ENCODE results near the gene SPCS1. TPM values are rescaled to one million over a fixed set of nuclear protein-coding genes. Genes with fewer than 3 reads are reported as not detected.

SPCS1 gene
- polyA plus RNA-seq, 1 donor (not counting 4 experiments of a cell fraction or from before 2014, with no cell fraction given): 140 TPM

GRCh38 chr3:52742418-52743041, 36.6 kb downstream of the SPCS1 start:
- no peak for DNase-seq (ENCODE audit: low read depth, low spot score)
- peak in 2 of 3 experiments; percentile 42 to 52 for TF ChIP-seq CTCF (optimal IDR thresholded peaks at IDR 0.05 in 1 of 3, IDR thresholded peaks at IDR 0.05 in 1 of 3, conservative IDR thresholded peaks at IDR 0.05 in 1 of 3; ENCODE audit: extremely low read depth in 1 of 3, insufficient read depth in 2 of 3, low read length in 3 of 3)
- no peak for TF ChIP-seq EZH2 (IDR thresholded peaks at IDR 0.05; ENCODE audit: low read length)
- Histone ChIP-seq H2AFZ (ENCODE audit: control insufficient read depth, low read length) (no peak overlapping the region), H3K9ac (ENCODE audit: control insufficient read depth, extremely low read depth, insufficient read depth, low read length) (no peak overlapping the region), H3K27me3 (ENCODE audit: control insufficient read depth, extremely low read depth, insufficient read depth, low read length) (no peaks in the 10 kb centered on the region), H3K9me1 (ENCODE audit: control insufficient read depth, extremely low read depth, insufficient read depth, low read length) (no peaks in the 10 kb centered on the region), H3K4me1 (ENCODE audit: control insufficient read depth, extremely low read depth, insufficient read depth, low read length) (no peaks in the 10 kb centered on the region), H3K79me2 (ENCODE audit: control insufficient read depth, insufficient read depth, low read length) (no peaks in the 10 kb centered on the region), H3K4me2 (ENCODE audit: control insufficient read depth, extremely low read depth, insufficient read depth, low read depth, low read length) (no peak overlapping the region), H4K20me1 (ENCODE audit: control insufficient read depth, extremely low read depth, insufficient read depth, low read length) (no peaks in the 10 kb centered on the region), H3K9me3 (ENCODE audit: control insufficient read depth, low read depth, low read length) (no peaks in the 10 kb centered on the region), H3K36me3 (ENCODE audit: control insufficient read depth in 2 of 2, extremely low read depth in 1 of 2, insufficient read depth in 2 of 2, low read length in 2 of 2) (peaks cover 8 to 26% of the 10 kb centered on the region in 2 experiments), H3K4me3 (ENCODE audit: control insufficient read depth in 2 of 3, extremely low read depth in 1 of 3, insufficient read depth in 2 of 3, low read depth in 1 of 3, low read length in 3 of 3) (no peak overlapping the region), H3K27ac (ENCODE audit: control insufficient read depth, insufficient read depth, low read length) (no peak overlapping the region)
- dilution Hi-C loops (cut with MboI; ENCODE audit: extremely low pct_ligation_motif_present, low sequenced_read_pairs): no loop called here
- no peak for FAIRE-seq

GRCh38 chr3:52743152-52743551, 37.2 kb downstream of the SPCS1 start:
- H3K4me2 ChIP-seq (ENCODE audit: control insufficient read depth, extremely low read depth, insufficient read depth, low read depth, low read length): no peak overlapping the region
- TF ChIP-seq EZH2 (IDR thresholded peaks at IDR 0.05; ENCODE audit: low read length): no peak
- no peaks in the 10 kb centered on the region for H3K9me3 ChIP-seq (ENCODE audit: control insufficient read depth, low read depth, low read length)
- FAIRE-seq: no peak
- no peak overlapping the region for H3K9ac ChIP-seq (ENCODE audit: control insufficient read depth, extremely low read depth, insufficient read depth, low read length)
- H3K27me3 ChIP-seq (ENCODE audit: control insufficient read depth, extremely low read depth, insufficient read depth, low read length): no peaks in the 10 kb centered on the region
- dilution Hi-C loops (cut with MboI; ENCODE audit: extremely low pct_ligation_motif_present, low sequenced_read_pairs): no loop called here
- DNase-seq (ENCODE audit: low read depth, low spot score): no peak
- H4K20me1 ChIP-seq (ENCODE audit: control insufficient read depth, extremely low read depth, insufficient read depth, low read length): no peaks in the 10 kb centered on the region
- no peaks in the 10 kb centered on the region for H3K4me1 ChIP-seq (ENCODE audit: control insufficient read depth, extremely low read depth, insufficient read depth, low read length)
- H3K4me3 ChIP-seq (ENCODE audit: control insufficient read depth in 2 of 3, extremely low read depth in 1 of 3, insufficient read depth in 2 of 3, low read depth in 1 of 3, low read length in 3 of 3): no peak overlapping the region
- no peaks in the 10 kb centered on the region for H3K9me1 ChIP-seq (ENCODE audit: control insufficient read depth, extremely low read depth, insufficient read depth, low read length)
- H2AFZ ChIP-seq (ENCODE audit: control insufficient read depth, low read length): no peak overlapping the region
- no peak overlapping the region for H3K27ac ChIP-seq (ENCODE audit: control insufficient read depth, insufficient read depth, low read length)
- peaks cover 8 to 26% of the 10 kb centered on the region in 2 experiments for H3K36me3 ChIP-seq (ENCODE audit: control insufficient read depth in 2 of 2, extremely low read depth in 1 of 2, insufficient read depth in 2 of 2, low read length in 2 of 2)
- no peaks in the 10 kb centered on the region for H3K79me2 ChIP-seq (ENCODE audit: control insufficient read depth, insufficient read depth, low read length)

GRCh38 chr3:52743721-52744120, 37.8 kb downstream of the SPCS1 start:
- TF ChIP-seq EZH2 (IDR thresholded peaks at IDR 0.05; ENCODE audit: low read length) (no peak), CTCF (optimal IDR thresholded peaks at IDR 0.05 in 1 of 3, IDR thresholded peaks at IDR 0.05 in 1 of 3, conservative IDR thresholded peaks at IDR 0.05 in 1 of 3; ENCODE audit: extremely low read depth in 1 of 3, insufficient read depth in 2 of 3, low read length in 3 of 3) (no peak)
- no peaks in the 10 kb centered on the region for H3K79me2 ChIP-seq (ENCODE audit: control insufficient read depth, insufficient read depth, low read length)
- H3K9me1 ChIP-seq (ENCODE audit: control insufficient read depth, extremely low read depth, insufficient read depth, low read length): no peaks in the 10 kb centered on the region
- dilution Hi-C loops (cut with MboI; ENCODE audit: extremely low pct_ligation_motif_present, low sequenced_read_pairs): no loop called here
- FAIRE-seq (no peak), DNase-seq (ENCODE audit: low read depth, low spot score) (no peak)
- H4K20me1 ChIP-seq (ENCODE audit: control insufficient read depth, extremely low read depth, insufficient read depth, low read length): no peaks in the 10 kb centered on the region
- H3K27ac ChIP-seq (ENCODE audit: control insufficient read depth, insufficient read depth, low read length): no peak overlapping the region
- no peak overlapping the region for H2AFZ ChIP-seq (ENCODE audit: control insufficient read depth, low read length)
- H3K4me1 ChIP-seq (ENCODE audit: control insufficient read depth, extremely low read depth, insufficient read depth, low read length): no peaks in the 10 kb centered on the region
- no peaks in the 10 kb centered on the region for H3K9me3 ChIP-seq (ENCODE audit: control insufficient read depth, low read depth, low read length)
- H3K9ac ChIP-seq (ENCODE audit: control insufficient read depth, extremely low read depth, insufficient read depth, low read length): no peak overlapping the region
- no peaks in the 10 kb centered on the region for H3K27me3 ChIP-seq (ENCODE audit: control insufficient read depth, extremely low read depth, insufficient read depth, low read length)
- H3K36me3 ChIP-seq (ENCODE audit: control insufficient read depth in 2 of 2, extremely low read depth in 1 of 2, insufficient read depth in 2 of 2, low read length in 2 of 2): peaks cover 10 to 28% of the 10 kb centered on the region in 2 experiments
- no peak overlapping the region for H3K4me3 ChIP-seq (ENCODE audit: control insufficient read depth in 2 of 3, extremely low read depth in 1 of 3, insufficient read depth in 2 of 3, low read depth in 1 of 3, low read length in 3 of 3)
- no peak overlapping the region for H3K4me2 ChIP-seq (ENCODE audit: control insufficient read depth, extremely low read depth, insufficient read depth, low read depth, low read length)

All from keratinocyte (primary cell).